DMS 273 (cell line): ENCODE results near the gene TACR1.
"Not testable (repeated sequence)": the region's sequence is repeated elsewhere in the genome, so short reads cannot be mapped to it uniquely, and the experiment has no call there.

Experiments
- DNase-seq: peaks from one replicate; lab custom pipeline; 2025; ENCODE audit not compliant: unreplicated experiment; lab: John Stamatoyannopoulos, UW

Gene TACR1

DNA sequence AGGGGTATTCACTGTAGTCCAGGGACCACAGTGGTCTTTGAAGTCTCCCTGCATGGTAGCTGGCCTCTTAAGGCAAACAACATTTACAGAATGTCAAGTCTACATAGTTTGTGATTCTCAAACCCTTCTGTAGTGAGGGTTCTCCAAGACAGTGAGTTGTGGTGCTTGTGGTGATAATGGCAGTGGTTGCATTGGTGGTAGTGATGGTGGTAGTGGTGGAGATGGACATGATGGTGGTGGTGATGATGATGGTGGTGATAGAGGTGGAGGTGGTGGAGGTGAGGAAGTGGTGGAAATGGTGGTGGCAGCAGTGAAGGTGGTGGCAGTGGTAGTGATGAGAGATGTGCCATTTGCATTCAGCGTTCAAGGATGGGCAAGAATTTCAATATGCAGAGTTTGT, 104.9 kb downstream of the TACR1 start:
- DNase-seq: no peak

GRCh38 chr2:75090770-75091515, 108.4 kb downstream of the TACR1 start:
- no peak for DNase-seq

DNA sequence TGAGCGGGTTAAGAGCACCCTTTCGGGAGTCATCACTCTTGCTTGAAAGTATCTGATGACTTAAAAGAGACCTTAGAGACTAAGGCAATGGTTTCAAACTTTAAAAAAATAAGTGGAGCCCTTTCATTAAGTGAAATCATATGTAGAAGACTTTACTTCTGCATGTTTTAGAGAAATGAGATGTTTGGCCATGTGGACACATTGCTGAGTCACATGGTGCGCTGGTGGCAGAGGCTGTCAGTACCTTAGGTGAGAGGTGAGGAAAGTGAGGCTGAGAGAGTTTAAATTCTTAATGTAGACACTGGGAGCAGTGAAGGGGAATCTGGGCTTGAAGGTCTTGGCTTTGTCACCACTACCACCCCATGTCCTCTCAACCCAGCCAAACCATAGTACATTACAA, 109.8 kb downstream of the TACR1 start:
- DNase-seq: no peak

DNA sequence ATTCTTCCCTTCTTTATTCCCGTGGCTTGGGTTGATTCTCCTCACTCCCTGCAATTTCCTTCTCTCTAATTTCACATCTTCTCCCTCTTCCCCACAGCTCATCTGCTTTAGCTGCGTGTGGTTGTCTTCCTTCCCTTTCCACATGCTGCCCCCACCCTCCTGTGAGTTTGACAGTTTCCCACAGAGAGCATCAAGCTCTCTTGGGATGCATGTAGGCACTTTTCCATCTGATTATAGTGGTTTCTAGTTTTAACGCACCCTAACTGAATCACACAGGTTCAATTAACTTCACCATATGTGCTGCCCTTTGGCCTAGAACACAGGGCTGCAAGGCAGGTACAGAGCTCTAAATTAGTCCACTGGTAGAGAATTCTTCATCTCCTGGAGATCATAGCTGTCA, 110.5 kb downstream of the TACR1 start:
- no peak for DNase-seq

DNA sequence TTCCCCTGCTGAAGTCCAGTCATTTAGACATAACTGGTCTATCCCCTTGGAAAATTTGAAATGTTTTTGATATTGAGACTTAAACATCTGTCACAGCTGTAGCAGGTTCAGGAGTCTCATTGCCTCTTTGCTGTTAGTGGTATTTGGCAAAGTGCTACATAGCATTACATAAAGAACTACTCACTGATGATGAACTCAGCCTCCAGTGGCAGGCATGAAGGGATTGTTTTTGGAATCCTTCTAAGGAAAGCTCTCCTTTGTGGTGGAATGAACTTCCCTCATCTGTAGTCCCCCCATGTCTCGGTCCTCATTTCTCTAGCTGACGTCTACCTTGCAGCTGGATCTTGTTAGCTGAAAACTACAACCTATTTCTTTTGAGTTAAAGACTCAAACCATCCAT, 111.6 kb downstream of the TACR1 start:
- DNase-seq: no peak

DNA sequence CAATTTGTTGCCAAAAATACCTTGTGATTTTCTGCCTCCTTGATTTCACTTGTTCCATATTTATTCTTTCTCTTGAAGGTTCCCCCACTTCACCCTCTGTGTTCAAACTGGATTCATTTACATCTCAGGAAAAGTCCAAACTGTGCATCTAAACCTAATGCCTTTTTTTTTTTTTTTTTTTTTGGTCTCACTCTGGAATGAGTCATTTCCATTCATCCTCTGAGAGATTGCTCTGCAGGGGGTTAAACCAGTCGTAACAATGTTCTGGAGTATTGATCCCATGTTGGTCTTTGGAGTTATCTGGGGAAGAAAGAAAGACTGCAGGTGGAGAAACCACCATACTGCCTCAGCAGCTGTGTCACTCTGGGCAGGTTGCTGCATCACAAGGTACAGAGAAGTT, 119.7 kb downstream of the TACR1 start:
- DNase-seq: no peak

GRCh38 chr2:75077909-75078308, 121.4 kb downstream of the TACR1 start:
- DNase-seq: no peak

DNA sequence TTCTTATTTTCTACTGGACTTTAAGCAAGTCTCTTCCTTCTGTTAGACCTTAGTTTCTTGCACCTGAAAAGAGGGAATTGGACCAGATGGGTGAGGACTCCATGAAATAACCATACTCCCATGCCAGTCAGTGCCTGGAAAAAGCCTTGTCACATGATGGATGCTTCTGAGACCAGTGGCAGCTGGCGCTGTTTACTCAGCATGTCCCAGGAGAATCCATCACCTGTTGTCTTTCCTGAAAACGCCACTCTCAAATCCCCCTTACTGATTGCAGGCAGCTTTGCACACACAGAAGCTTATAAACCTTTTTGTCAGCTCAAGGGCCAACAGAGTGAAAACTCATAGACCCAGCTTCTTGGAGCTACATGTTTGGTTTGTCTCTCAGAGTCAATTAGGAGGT, 123.2 kb downstream of the TACR1 start:
- DNase-seq: peak; percentile 98

- no peak for DNase-seq
These were observed 124.6 kb downstream of the TACR1 start for GRCh38 chr2:75074708-75075107.

DNA sequence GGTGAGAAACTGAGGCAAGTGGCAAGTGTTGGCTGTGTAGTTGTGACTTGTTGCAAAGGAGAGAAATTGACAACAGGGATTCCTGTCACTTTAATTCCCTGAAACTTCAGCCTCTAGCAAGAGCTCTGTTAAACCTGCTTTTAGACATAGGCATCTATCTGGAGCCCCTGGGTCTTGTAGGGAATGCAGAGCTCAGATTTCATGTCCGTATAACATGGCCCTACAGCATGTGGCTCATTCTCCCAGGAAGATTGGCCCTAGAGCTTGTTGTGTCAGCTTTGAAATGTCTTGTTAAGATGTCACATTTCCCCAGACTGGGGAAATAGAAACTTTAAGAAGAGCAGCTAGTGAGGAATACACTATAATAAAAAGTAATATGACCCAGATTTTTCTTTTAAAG, 125.1 kb downstream of the TACR1 start:
- DNase-seq: peak; percentile 34

GRCh38 chr2:75071766-75072165, 127.6 kb downstream of the TACR1 start:
- DNase-seq: no peak

- no peak for DNase-seq
These were observed 130.8 kb downstream of the TACR1 start for GRCh38 chr2:75068546-75068945.

- DNase-seq: no peak
These were observed 131.8 kb downstream of the TACR1 start for GRCh38 chr2:75067506-75067905.

DNA sequence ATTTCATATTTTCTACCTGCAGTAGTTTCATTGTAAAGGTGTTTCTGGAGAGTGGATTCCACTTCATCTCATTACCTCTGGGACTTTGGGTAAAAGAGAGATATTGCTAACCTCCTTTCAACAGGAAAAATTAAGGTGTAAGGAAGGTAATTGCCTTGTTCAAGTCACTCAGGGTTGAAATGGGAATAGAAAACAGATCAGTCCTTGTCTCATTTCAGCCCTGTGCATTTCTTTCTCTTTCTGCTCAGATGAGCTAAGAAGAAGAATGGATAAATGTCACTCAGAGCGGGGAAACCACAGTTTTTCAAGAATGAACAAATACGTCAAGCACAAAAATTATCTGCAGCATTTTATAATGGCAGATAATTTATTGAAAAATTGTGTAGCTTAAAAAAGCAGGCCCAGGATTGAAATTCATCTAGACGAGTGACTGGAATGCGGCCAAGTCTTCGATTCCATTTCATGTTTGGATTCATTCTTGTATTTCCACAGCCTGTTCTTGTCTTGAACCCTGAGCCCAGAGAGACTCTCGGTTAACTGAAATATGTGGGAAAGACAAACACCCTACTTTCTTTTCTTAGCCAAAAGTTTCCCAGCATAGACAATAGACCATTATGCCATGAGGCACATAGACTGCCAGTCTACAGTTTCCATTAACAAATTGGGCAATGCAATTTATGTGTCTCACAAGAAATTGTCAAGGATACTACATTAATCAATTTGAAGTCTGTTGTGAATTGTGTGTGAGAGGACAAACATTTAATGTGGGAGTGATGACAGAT, 133.0 kb downstream of the TACR1 start:
- DNase-seq: no peak

- DNase-seq: no peak
These were observed 133.8 kb downstream of the TACR1 start for GRCh38 chr2:75065402-75066008.

- peak; percentile 75 for DNase-seq
These were observed 134.5 kb downstream of the TACR1 start for GRCh38 chr2:75064691-75065396.

GRCh38 chr2:75063906-75064305, 135.4 kb downstream of the TACR1 start:
- no peak for DNase-seq

GRCh38 chr2:75058427-75058826, 140.9 kb downstream of the TACR1 start:
- DNase-seq: no peak

DNA sequence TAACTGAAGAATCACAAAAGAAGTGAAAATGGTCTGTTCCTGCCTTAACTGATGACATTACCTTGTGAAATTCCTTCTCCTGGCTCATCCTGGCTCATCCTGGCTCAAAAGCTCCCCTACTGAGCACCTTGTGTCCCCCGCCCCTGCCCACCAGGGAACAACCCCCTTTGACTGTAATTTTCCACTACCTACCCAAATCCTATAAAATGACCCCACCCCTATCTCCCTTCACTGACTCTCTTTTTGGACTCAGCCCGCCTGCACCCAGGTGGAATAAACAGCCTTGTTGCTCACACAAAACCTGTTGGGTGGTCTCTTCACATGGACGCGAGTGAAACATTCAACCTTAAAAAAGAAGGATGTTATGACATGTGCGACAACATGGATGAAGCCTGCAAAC, 142.2 kb downstream of the TACR1 start:
- DNase-seq: not testable (repeated sequence)

DNA sequence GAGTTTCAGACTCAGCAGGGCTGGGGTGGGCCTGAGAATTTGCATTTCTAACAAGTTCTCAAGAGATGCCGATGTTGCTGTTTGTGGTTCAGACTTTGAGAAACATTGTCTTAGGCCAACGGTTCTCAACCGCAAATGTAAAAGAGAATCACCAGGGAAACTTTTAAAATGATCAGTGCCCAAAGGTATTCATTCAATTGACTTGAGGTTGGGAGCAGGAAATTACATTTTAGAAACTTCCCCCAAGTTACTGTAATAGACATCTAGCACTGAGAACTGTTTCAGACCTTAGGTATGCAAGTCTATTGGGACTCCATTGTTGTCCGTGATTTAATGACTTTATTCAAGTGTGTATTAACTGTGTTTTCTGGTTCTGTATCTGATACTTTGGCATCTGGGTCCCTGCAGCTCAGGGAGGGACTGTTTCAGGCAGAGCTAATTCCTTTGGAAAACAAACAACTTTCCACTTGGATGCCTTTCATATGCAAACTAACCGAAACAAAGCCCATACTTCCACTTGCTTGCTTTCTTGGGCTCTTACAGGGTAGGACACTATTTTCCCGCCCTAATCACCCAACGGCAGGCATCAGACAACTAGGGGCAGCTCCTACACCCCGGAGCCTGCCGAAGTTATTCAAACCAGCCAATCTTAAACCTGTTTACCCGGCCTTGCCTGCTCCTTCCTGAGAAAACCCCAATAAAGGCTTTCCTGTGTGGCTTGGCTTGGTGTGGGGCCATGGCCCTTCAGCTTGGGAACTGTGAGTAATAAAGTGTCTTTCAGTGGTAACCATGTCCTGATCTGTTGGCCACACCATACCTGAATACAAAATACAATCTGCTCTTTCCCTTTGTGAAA, 143.3 kb downstream of the TACR1 start:
- no peak for DNase-seq
